Endothelial cell of umbilical vein (primary cell): ENCODE measurements around the gene PTGES. TPM values are rescaled to one million over a fixed set of nuclear protein-coding genes. Genes with fewer than 3 reads are reported as not detected.
"Not testable (repeated sequence)": the region's sequence is repeated elsewhere in the genome, so short reads cannot be mapped to it uniquely, and the experiment has no call there.

ENCODE experiments used
- BruUV-seq: library from RNA; stranded (reverse); fragments of 400-500 nt; replicated peaks from 2 replicates; lab custom pipeline; 2021; lab: Mats Ljungman, UMichigan
- CTCF ChIA-PET: fragments of 300-600, 350-600 bp; sonication (Branson Sonifier 250); formaldehyde crosslinking; loops from one replicate; lab custom pipeline; 2021; ENCODE audit warnings: antibody characterized with exemption, inconsistent platforms; lab: Charles Lee
- POLR2A ChIA-PET: fragments of 300-600, 350-600 bp; sonication (Branson Sonifier 250); formaldehyde crosslinking; loops from one replicate; lab custom pipeline; 2021; ENCODE audit warnings: antibody characterized with exemption, inconsistent platforms; lab: Charles Lee
- DNase-seq: peaks from one replicate; pipeline ENCODE4 v3.0.0-alpha.2; 2011; ENCODE audit warnings: low read depth, low spot score
- FAIRE-seq: peaks from 2 replicates; lab custom pipeline; 2011; peaks lifted over from hg19 to GRCh38; lab: Jason Lieb, UNC
- H2AFZ ChIP-seq: 2 replicates; pipeline ENCODE4 v1.6.0; 2012; ENCODE audit warnings: low read depth, low read length, control low read depth, inconsistent platforms
- H3K27ac ChIP-seq: 2 replicates; pipeline ENCODE4 v1.5.1; 2011; ENCODE audit warnings: low read depth, mild to moderate bottlenecking, control low read depth, low read length, moderate library complexity; ENCODE audit not compliant: insufficient read depth
- H3K27me3 ChIP-seq, 2 experiments: 2 replicates each; pipeline versions ENCODE4 v1.6.0 to v1.6.1; 2011; ENCODE audit warnings: low read length in 2 of 2, mixed read lengths in 1 of 2; ENCODE audit not compliant: control insufficient read depth in 2 of 2, insufficient read depth in 2 of 2
- H3K36me3 ChIP-seq, 2 experiments: 2 replicates in 1 of 2; 3 replicates in 1 of 2; pipeline ENCODE4 v1.5.1; 2011; ENCODE audit warnings: low read length in 2 of 2, mild to moderate bottlenecking in 1 of 2, moderate library complexity in 1 of 2; ENCODE audit not compliant: control insufficient read depth in 2 of 2, insufficient read depth in 2 of 2; ENCODE audit errors: extremely low read depth in 1 of 2
- H3K4me1 ChIP-seq: 3 replicates; pipeline ENCODE4 v1.5.1; 2011; ENCODE audit warnings: mild to moderate bottlenecking, low read length; ENCODE audit not compliant: control insufficient read depth, insufficient read depth; ENCODE audit errors: extremely low read depth
- H3K4me2 ChIP-seq: 2 replicates; pipeline ENCODE4 v1.6.1; 2011; ENCODE audit warnings: low read length, control low read depth, mixed read lengths; ENCODE audit not compliant: insufficient read depth
- H3K4me3 ChIP-seq, 3 experiments: fragments of 200-600 bp in 1 of 3; sonication (generic), shearing (Covaris generic) in 1 of 3; replicated peaks in 1 of 3; 2 replicates each; pipeline ENCODE4 v1.5.1; 2011 to 2016; ENCODE audit warnings: control low read depth in 3 of 3, low read length in 3 of 3, mild to moderate bottlenecking in 2 of 3, inconsistent platforms in 1 of 3, low read depth in 1 of 3, moderate library complexity in 1 of 3; ENCODE audit not compliant: insufficient read depth in 1 of 3
- H3K79me2 ChIP-seq: 2 replicates; pipeline ENCODE4 v1.6.0; 2012; ENCODE audit warnings: low read length, inconsistent platforms; ENCODE audit not compliant: control insufficient read depth, insufficient read depth
- H3K9ac ChIP-seq: replicated peaks from 2 replicates; pipeline ENCODE3; 2011; ENCODE audit warnings: low read length, control low read depth; ENCODE audit not compliant: insufficient read depth; ENCODE audit errors: extremely low read depth
- H3K9me1 ChIP-seq: replicated peaks from 3 replicates; pipeline ENCODE4 v1.6.0; 2011; ENCODE audit warnings: mild to moderate bottlenecking, low read length; ENCODE audit not compliant: control insufficient read depth, insufficient read depth; ENCODE audit errors: extremely low read depth
- H3K9me3 ChIP-seq: replicated peaks from 2 replicates; pipeline ENCODE4 v1.5.1; 2012; ENCODE audit warnings: low read length, inconsistent platforms; ENCODE audit not compliant: control insufficient read depth, insufficient read depth
- H4K20me1 ChIP-seq: replicated peaks from 2 replicates; pipeline ENCODE3; 2011; ENCODE audit warnings: mild to moderate bottlenecking, low read length; ENCODE audit not compliant: control insufficient read depth, insufficient read depth; ENCODE audit errors: extremely low read depth
- FOS ChIP-seq: IDR thresholded peaks from 2 replicates; pipeline ENCODE4 v1.6.1; 2011; ENCODE audit warnings: mild to moderate bottlenecking, low read length, moderate library complexity, borderline replicate concordance; ENCODE audit not compliant: insufficient read depth
- GATA2 ChIP-seq: IDR thresholded peaks from 2 replicates; pipeline ENCODE4 v1.7.0; 2011; ENCODE audit warnings: low read depth, mild to moderate bottlenecking, moderate library complexity, mixed read lengths, low read length; ENCODE audit not compliant: insufficient read length, insufficient read depth
- JUN ChIP-seq: IDR thresholded peaks from 2 replicates; pipeline ENCODE4 v1.6.1; 2011; ENCODE audit warnings: borderline replicate concordance, low read depth; ENCODE audit not compliant: insufficient read length, insufficient read depth
- MYC ChIP-seq: IDR thresholded peaks from one replicate; pipeline ENCODE4 v1.6.1; 2011; ENCODE audit warnings: mild to moderate bottlenecking, low read depth, low read length
- POLR2AphosphoS5 ChIP-seq: IDR thresholded peaks from 2 replicates; pipeline ENCODE4 v1.6.1; 2012; ENCODE audit warnings: low read depth, mild to moderate bottlenecking, control low read depth, low read length, moderate library complexity; ENCODE audit not compliant: insufficient read depth
- dilution Hi-C: fragments of 300-500 bp; cut with MboI; formaldehyde crosslinking; loops from one replicate; pipeline ENCODE4 v1.15.0; 2019; ENCODE audit warnings: low sequenced_read_pairs; ENCODE audit not compliant: extremely low pct_ligation_motif_present
- intact Hi-C: fragments of 100-400 bp; cut with micrococcal nuclease; formaldehyde crosslinking; loops from one replicate; pipeline ENCODE4 v1.10.0; 2022
- polyA plus RNA-seq, 4 experiments: library from polyadenylated mRNA; depleted of rRNA in 3 of 4; stranded (reverse) in 3 of 4; unstranded in 1 of 4; fragments of >200 nt; gene quantifications; 2 replicates each; pipeline versions ENCODE4 v1.2.1 to v1.2.3, GENCODE V29; 2011 to 2012; ENCODE audit warnings: missing spikeins in 1 of 4
- total RNA-seq: library from RNA; stranded (reverse); gene quantifications from 2 replicates; pipeline ENCODE4 v1.2.3, GENCODE V29; 2021

The PTGES gene
- total and polyA plus RNA-seq, 2 donors (not counting 3 experiments of a cell fraction or from before 2014, with no cell fraction given), result not detected

GRCh38 chr9:129801504-129801903, 48.7 kb upstream of the PTGES start:
- dilution Hi-C loops, result no loop called here
- no peak overlapping the region for H3K4me2 ChIP-seq
- H3K36me3 ChIP-seq, result no peaks in the 10 kb centered on the region
- H3K9me3 ChIP-seq, result no peaks in the 10 kb centered on the region
- no peak overlapping the region for H3K27ac ChIP-seq
- CTCF ChIA-PET, result no interaction called here
- BruUV-seq, result no TSS peak
- H3K79me2 ChIP-seq, result peaks cover 7% of the 10 kb centered on the region
- no peaks in the 10 kb centered on the region for H4K20me1 ChIP-seq
- no peak for DNase-seq
- H3K9me1 ChIP-seq, result no peaks in the 10 kb centered on the region
- intact Hi-C loops, result no loop called here
- POLR2A ChIA-PET, result no interaction called here
- H3K27me3 ChIP-seq, result no peaks in the 10 kb centered on the region
- no peak overlapping the region for H3K4me3 ChIP-seq
- H3K9ac ChIP-seq, result no peak overlapping the region
- TF ChIP-seq MYC, result no peak
- TF ChIP-seq POLR2AphosphoS5, result no peak
- TF ChIP-seq FOS, result no peak
- peaks cover 11% of the 10 kb centered on the region for H3K4me1 ChIP-seq
- H2AFZ ChIP-seq, result no peak overlapping the region
- no peak for FAIRE-seq

- Histone ChIP-seq H3K79me2 (peaks cover 4% of the 10 kb centered on the region), H3K27me3 (peaks cover 0 to 5% of the 10 kb centered on the region in 2 experiments), H3K9me3 (no peaks in the 10 kb centered on the region), H4K20me1 (no peaks in the 10 kb centered on the region), H3K4me1 (peaks cover 5% of the 10 kb centered on the region), H3K4me3 (no peak overlapping the region), H3K9me1 (no peaks in the 10 kb centered on the region), H3K27ac (no peak overlapping the region), H2AFZ (no peak overlapping the region), H3K36me3 (no peaks in the 10 kb centered on the region), H3K4me2 (no peak overlapping the region), H3K9ac (no peak overlapping the region)
- BruUV-seq, result no TSS peak
- ChIA-PET CTCF (interaction anchor here (1.4 kb wide), 1 partner anchor 9 kb away, joined by 3 read pairs; no protein-coding TSS in a partner anchor), POLR2A (no interaction called here)
- intact Hi-C loops (no loop called here), dilution Hi-C loops (no loop called here)
- FAIRE-seq, result no peak
- no peak for DNase-seq
- no peak for TF ChIP-seq JUN
- no peak for TF ChIP-seq GATA2
- TF ChIP-seq POLR2AphosphoS5, result no peak
- TF ChIP-seq MYC, result no peak
Measured at GRCh38 chr9:129798973-129799372, 46.1 kb upstream of the PTGES start.

GRCh38 chr9:129796029-129796428, 43.2 kb upstream of the PTGES start:
- H3K27ac ChIP-seq, intact Hi-C loops, H3K4me1 ChIP-seq, H3K79me2 ChIP-seq, dilution Hi-C loops, H3K9me1 ChIP-seq, POLR2A ChIA-PET, BruUV-seq, H3K9me3 ChIP-seq, H3K36me3 ChIP-seq, H3K4me3 ChIP-seq, H4K20me1 ChIP-seq, H3K27me3 ChIP-seq, H3K4me2 ChIP-seq, DNase-seq, H3K9ac ChIP-seq, FAIRE-seq, H2AFZ ChIP-seq: not testable (repeated sequence)
- CTCF ChIA-PET, result interaction anchor here (0.8 kb wide), 1 partner anchor 58 kb away, joined by 3 read pairs; no protein-coding TSS in a partner anchor
